Measurements from ENCODE around the gene GDPD5.
"Not testable (repeated sequence)": the region's sequence is repeated elsewhere in the genome, so short reads cannot be mapped to it uniquely, and the experiment has no call there.

The GDPD5 gene

GRCh38 chr11:75424396-75424795, 101.3 kb downstream of the GDPD5 start:
- no peak for DNase-seq

- no peak for DNase-seq
These were observed 102.0 kb downstream of the GDPD5 start for GRCh38 chr11:75423721-75424120.

DNA sequence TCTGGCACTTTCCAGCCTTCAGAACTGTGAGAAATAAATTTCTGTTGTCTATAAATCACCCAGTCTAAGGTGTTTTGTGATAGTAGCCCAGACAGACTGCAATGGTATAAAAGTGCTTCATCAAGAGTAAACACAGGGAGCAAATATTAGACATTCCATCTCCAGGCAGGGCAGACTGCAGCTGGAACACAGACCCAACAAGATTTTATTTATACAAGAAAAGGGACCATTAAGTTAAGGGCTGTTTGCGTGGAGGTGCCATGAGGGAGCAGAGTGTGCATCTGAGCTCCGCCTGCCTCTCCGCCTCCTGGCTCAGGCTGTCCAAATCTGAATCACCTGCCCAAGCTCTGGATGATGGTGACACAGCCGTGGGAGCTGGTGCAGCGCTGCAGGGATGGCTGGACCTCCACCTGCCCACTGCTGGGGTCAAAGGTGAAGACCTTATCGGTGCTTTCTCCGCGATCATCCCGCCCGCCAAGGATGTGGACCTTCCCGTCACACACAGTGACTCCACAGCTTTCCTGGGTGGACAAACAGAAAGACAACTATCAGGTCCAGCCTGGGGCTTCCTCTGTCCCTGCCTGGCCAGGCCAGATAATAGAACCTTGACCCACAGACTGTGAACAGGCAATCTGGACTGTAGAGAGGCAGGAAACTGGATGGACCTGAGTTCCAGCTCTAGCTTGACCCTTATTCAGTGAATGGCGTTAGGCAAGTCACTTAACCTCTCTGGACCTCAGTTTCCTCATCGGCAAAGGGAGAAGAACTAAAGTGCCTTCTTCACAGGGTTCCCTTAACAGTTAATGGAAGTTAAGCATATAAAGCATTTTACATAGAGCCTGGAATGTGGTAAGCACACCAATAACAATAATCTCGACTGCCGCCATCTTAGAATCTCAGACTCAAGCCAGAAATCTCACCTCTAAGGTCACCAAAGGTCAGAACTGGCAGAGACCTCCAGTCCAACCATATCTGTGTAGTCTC, 103.2 kb downstream of the GDPD5 start:
- DNase-seq, result no peak

DNA sequence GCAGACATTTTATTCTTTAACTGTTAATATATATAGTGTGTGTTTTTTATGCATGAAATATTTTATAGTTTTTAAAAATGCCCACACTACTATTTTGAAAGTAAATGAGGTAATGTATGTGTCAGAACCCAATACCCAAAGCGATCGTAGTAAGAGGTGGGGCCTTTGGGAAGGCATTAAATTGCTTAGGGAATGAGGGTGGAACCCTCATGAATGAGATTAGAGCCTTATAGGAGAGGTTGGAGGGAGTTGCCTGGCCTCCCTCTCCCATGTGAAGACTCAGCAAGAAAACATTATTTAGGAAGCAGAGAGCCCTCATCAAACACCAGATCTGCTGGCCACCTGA, 103.9 kb downstream of the GDPD5 start:
- no peak for DNase-seq

DNA sequence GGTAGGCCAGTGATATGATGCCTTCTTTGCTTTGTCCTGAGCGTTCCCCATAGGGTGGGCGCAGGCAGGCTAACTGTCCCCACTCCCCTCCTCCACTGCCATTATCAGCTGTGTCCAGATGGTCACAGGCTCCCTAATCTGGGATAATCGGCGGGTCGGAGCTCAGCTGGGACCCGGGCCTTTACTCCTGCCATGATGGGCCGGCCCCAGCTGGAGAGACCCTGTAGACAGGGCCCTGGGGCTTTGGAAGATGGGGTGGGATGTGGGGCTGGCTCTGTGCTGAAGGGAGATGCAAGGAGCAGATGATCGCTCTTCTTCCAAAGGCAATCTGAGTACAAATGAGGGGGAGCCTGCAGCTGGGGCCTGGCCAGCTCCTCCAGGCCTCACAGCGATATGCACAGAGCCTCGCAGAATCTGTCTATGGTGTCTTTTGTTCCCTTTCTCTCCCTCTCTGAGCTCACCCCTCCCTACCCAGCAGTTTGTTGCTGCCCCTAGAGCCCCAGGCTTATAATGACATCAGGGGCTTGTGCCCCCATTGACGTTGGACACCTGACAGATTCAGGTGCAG, 104.6 kb downstream of the GDPD5 start:
- DNase-seq, result no peak

DNA sequence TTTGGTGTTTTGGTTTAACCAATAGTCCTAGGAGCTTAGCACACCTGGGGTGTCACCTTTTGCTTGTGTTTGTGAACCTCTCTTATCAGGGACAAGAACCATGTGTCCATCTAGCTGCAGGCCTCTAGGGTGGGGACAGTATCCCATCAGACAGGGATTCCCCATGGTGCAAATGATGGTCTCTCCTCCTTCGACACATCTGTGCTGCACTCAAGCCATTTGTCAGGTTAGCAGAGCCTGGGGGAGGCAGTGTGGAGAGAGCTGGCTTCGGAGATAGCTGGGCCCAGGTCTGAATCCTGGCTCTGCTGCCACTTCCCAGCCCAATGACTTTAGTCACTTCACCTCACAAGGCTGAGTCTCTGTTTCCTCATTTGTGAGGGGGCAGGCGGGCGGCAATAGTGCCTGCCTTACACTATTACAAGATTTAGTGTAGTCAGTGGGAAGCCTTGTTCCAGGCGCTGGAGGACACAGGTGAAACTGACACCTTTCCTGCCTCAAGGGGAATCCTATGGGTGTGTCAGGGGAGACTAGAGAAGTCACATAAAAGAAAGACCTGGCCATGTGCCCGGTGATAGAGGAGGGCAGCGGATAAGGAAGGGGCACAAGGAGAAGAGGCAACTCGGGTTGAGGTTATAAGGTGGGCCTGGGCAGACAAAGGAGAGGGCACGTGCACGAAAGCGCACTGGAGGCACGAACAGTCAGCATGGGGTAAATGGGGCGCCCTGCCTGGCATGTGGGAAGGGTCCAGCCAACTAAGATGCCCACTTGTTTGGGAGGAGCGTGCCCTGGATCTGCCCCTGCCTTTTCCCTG, 105.3 kb downstream of the GDPD5 start:
- DNase-seq, result no peak

DNA sequence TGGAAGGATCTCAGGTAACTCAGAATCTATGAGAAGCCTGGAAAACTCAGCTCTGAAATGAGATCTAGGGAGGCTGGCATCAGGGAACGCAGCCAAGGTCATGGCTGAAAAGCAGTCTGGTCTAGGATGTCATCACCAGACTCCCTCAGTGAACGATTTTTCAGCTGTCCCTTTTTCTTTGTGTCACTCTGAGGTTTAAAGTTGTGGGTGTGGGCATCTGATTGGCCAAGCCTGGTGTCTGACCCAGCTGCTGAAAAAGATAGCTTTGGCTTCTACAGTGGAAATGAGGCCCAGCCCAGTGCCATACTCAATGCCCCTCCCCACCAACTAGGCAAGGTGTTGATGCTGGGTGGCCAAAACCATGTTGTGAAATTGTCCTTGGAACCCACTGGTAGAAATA, 111.9 kb downstream of the GDPD5 start:
- no peak for DNase-seq

- DNase-seq, result not testable (repeated sequence)
These were observed 112.6 kb downstream of the GDPD5 start for GRCh38 chr11:75413146-75413545.

DNA sequence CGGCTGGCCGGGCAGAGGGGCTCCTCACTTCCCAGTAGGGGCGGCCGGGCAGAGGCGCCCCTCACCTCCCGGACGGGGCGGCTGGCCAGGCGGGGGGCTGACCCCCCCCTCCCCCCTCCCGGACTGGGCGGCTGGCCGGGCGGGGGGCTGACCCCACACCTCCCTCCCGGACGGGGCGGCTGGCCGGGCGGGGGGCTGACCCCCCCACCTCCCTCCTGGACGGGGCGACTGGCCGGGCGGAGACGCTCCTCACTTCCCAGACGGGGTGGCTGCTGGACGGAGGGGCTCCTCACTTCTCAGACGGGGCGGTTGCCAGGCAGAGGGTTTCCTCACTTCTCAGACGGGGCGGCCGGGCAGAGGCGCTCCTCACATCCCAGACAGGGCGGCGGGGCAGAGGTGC, 115.8 kb downstream of the GDPD5 start:
- not testable (repeated sequence) for DNase-seq

DNA sequence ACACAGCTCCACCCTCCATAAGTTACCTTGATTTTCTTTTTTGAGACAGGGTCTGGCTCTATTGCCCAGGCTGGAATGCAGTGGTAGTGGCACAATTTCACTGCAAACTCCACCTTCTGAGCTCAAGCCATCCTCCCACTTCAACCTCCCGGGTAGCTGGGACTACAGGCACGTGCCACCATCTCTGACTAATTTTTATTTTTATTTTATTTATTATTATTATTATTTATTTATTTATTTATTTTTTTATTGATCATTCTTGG, 116.9 kb downstream of the GDPD5 start:
- no peak for DNase-seq

- peak; percentile 8 for DNase-seq
These were observed 119.4 kb downstream of the GDPD5 start for GRCh38 chr11:75406338-75406777.

GRCh38 chr11:75403983-75404658, 121.6 kb downstream of the GDPD5 start:
- DNase-seq, result no peak

DNA sequence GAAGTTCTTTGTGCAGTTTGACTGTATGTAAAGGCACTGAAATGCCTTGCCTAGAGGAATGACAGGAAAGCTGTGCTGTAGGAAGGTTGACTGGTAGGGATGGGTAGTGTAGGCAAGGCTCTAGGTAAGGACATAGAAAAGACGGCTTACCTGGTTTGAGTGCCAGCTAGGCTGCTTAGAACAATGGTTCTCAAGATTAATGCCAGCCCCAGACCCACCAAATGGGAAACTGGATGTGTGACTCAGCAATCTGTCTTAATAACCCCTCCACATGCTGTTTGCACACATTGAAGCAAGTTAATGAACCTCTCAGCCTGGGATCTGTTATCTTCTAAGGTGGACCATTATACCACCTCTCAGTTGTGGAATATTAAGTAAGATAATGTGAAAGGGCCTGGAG, 122.7 kb downstream of the GDPD5 start:
- no peak for DNase-seq

GRCh38 chr11:75402002-75402773, 123.6 kb downstream of the GDPD5 start:
- no peak for DNase-seq

GRCh38 chr11:75400146-75400865, 125.4 kb downstream of the GDPD5 start:
- DNase-seq, result peak; percentile 8

DNA sequence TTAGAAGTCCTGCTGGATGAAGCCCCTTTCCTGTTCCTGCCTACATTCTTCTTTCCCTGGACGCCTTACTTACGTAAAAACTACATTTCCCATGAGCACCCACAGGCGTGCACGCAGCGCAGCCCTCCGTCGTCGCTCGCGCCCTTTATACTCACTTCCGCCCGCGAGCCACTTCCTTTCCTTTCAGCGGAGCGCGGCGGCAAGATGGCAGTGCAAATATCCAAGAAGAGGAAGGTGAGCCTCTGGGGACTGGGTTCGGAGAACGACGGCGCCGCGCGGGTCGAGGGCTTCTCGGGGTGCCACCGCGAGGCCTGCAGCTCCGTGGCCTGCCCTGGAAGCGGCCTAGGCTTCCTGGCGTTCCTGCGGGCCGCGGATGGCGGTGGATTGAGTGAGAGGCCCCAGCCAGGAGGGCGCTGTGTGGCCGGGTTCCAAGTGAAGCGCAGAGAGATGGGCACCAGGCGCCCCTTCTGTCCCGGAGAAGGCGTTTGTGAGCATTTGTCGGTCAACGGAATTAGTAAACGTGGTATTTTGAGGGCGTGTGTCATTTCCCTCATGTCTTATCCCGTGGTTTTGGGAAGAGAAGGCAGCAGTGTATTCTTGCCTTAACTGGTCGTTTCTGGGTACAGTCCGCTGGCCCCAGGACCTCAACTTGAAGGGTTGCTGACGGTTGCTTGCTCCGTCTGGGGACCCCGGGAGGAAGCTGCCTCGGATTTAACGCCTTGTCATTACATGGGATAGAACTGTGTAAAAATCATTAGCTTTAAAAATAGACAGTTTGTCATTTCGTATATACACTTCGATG, 126.2 kb downstream of the GDPD5 start, which contains the start of gene RPS3:
Gene RPS3, plus strand, starts transcription at position 175 of the 802 bp plus-strand sequence. Its CDS starts 30 bp downstream, at position 205.
- DNase-seq, result peak; percentile 93

GRCh38 chr11:75398906-75399305, 126.8 kb downstream of the GDPD5 start:
- DNase-seq, result no peak

DNA sequence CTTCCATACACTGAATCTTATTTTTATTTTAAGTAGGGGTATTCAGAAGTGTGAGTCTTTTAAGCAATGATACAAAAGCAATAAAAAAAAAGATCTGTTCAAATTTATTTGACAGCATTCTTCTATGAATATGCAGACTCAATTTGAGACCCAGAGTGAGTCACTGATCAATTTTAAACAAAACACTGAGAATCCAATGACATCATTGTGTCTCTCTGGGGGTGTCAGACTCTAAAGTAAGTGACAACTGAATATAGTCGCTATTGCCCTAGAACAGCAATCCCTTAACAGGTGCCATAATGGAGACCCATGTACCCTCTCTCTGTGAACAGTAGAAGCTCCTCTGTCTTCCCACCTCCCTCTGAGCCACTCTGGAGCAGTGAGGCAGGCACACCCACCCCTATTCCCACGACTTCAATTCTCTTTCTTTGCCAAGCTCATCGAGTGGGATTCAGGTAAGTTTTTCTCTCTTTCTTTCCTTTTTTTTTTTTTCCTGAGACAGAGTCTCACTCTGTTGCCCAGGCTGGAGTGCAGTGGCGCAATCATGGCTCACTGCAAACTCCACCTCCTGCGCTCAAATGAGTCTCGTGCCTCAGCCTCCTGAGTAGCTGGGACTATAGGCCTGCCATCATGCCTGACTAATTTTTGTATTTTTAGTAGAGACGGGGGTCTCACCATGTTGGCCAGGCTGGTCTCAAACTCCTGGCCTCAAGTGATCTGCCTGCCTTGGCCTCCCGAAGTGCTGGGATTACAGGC, 131.5 kb downstream of the GDPD5 start:
- DNase-seq, result no peak

DNA sequence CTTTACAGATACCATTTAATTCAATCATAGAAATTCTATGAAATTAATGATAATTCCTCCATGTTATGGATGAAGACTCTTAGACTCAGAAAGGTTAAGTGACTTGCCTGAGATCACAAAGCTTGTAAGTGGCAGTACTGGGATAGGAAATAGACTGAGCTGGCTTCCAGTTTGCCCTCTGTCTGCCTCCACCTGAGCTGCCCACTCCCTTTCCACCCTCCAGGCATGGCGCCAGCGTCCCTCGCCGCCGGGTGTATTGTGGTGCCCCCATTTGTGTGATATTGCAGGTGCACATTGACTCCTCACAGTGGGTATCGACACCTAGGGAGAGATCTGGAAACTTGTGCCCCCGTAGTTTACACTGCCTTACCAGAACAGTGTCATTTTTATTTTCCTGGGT, 135.8 kb downstream of the GDPD5 start:
- no peak for DNase-seq

DNA sequence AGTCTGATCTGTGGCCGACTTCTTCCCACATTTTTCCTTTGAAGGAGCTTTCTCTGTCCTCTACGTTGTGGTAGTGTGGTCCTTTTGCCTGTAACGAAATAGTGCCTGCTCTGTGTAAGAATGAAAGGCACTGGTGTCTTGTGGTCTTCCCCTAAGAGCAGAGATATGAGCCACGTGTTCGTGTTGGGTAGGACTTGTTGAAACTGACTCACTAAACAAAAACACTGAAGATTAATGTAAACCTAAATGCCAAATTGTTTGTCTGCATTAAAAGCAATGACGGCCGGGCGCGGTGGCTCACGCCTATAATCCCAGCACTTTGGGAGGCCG, 136.5 kb downstream of the GDPD5 start:
- DNase-seq, result no peak
